ENCODE results near the gene ASPG.

ASPG gene

DNA sequence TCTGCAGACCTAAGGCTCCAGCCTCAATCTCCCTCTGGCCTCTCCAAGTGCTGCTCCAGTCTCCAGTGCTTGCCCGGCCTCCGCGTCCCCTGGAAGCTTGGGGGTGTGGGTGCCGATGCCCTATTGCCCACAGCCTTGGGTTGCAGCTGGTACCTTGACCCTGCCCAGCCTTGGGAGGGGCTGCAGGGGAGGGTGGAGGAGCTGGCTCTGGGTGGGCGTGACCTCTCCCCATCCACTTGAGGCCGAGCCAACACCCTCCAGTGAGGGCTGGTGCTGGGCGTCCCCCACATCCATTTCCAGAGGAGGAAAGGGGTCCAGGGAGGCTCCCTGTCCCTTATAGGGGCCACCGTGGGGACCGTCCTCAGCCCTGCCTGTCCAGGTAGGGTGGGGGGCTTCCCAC lies 77.0 kb downstream of the ASPG start:
- in situ Hi-C loops (cut with MboI; ENCODE audit: low pct_unique_long_range_greater_than_20kb, low sequenced_read_pairs, unreplicated experiment) = no loop called here
- no peak for DNase-seq (ENCODE audit: low spot score)
- TF ChIP-seq, protein P1, sequence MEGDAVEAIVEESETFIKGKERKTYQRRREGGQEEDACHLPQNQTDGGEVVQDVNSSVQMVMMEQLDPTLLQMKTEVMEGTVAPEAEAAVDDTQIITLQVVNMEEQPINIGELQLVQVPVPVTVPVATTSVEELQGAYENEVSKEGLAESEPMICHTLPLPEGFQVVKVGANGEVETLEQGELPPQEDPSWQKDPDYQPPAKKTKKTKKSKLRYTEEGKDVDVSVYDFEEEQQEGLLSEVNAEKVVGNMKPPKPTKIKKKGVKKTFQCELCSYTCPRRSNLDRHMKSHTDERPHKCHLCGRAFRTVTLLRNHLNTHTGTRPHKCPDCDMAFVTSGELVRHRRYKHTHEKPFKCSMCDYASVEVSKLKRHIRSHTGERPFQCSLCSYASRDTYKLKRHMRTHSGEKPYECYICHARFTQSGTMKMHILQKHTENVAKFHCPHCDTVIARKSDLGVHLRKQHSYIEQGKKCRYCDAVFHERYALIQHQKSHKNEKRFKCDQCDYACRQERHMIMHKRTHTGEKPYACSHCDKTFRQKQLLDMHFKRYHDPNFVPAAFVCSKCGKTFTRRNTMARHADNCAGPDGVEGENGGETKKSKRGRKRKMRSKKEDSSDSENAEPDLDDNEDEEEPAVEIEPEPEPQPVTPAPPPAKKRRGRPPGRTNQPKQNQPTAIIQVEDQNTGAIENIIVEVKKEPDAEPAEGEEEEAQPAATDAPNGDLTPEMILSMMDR (IDR thresholded peaks at IDR 0.05; ENCODE audit: extremely low read depth, insufficient read depth, missing control alignments) = no peak

DNA sequence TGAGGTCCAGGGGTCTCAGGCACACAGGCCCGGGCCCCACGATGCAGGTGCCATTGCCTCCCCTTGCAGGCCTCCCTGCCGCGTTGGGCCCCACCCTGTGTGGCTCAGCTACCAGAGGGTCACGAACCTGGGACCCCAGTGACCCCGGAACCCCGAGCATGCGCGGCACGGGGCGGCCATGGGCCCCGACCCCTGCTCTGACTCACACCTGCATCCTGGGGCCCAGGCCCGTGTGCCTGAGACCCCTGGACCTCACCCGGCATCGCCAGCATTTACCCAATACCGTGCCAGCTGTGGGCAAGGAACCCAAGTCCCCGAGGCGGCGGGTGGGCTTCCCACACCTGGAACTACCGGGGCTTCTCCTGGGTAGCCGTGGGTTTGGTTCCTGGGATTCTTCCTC lies 78.0 kb downstream of the ASPG start:
- TF ChIP-seq, protein P1 (IDR thresholded peaks at IDR 0.05; ENCODE audit: extremely low read depth, insufficient read depth, missing control alignments) = no peak
- DNase-seq (ENCODE audit: low spot score) = no peak
- in situ Hi-C loops (cut with MboI; ENCODE audit: low pct_unique_long_range_greater_than_20kb, low sequenced_read_pairs, unreplicated experiment) = no loop called here

- TF ChIP-seq, protein P1 (IDR thresholded peaks at IDR 0.05; ENCODE audit: extremely low read depth, insufficient read depth, missing control alignments) = no peak
- in situ Hi-C loops (cut with MboI; ENCODE audit: low pct_unique_long_range_greater_than_20kb, low sequenced_read_pairs, unreplicated experiment) = no loop called here
- DNase-seq (ENCODE audit: low spot score) = no peak
Measured at GRCh38 chr14:104164041-104164440, 78.5 kb downstream of the ASPG start.

- no peak for DNase-seq (ENCODE audit: low spot score)
- in situ Hi-C loops (cut with MboI; ENCODE audit: low pct_unique_long_range_greater_than_20kb, low sequenced_read_pairs, unreplicated experiment) = no loop called here
- TF ChIP-seq, protein P1 (IDR thresholded peaks at IDR 0.05; ENCODE audit: extremely low read depth, insufficient read depth, missing control alignments) = no peak
Measured at GRCh38 chr14:104164512-104164911, 79.0 kb downstream of the ASPG start.
